ENCODE data around the gene TSPO2.

- no peak for TF ChIP-seq POLR2A (IDR thresholded peaks at IDR 0.05; ENCODE audit: low read depth)
- TF ChIP-seq CTCF (IDR thresholded peaks at IDR 0.05) = no peak
- TF ChIP-seq POLR2AphosphoS5 (IDR thresholded peaks at IDR 0.05) = no peak
- no peak for TF ChIP-seq EP300 (IDR thresholded peaks at IDR 0.05)
Measured at GRCh38 chr6:41011673-41012072, 30.6 kb upstream of the TSPO2 start.

Measured in esophagus muscularis mucosa (tissue), 4 donors.